ENCODE data around the gene NALCN. TPM values are rescaled to one million over a fixed set of nuclear protein-coding genes. Genes with fewer than 3 reads are reported as not detected.
A peak's percentile ranks its signal among the peaks of the same experiment; 100 is the strongest.

NALCN gene
- total and polyA plus RNA-seq, 2 experiments from 2014 or later, result 0.50 to 0.87 TPM

- no peaks in the 10 kb centered on the region for H3F3A ChIP-seq (replicated peaks; ENCODE audit: low read depth)
- Mint-ChIP-seq H3K4me3 (no peak overlapping the region), H3K27me3 (ENCODE audit: insufficient read depth, low read depth, poor library complexity) (no peaks in the 10 kb centered on the region), H3K27ac (no peak overlapping the region), H3K4me1 (peaks cover 3% of the 10 kb centered on the region), H3K36me3 (ENCODE audit: low read depth) (no peaks in the 10 kb centered on the region), H3K9me3 (no peaks in the 10 kb centered on the region)
- H4K20me1 ChIP-seq (replicated peaks; ENCODE audit: insufficient read depth), result no peaks in the 10 kb centered on the region
- no peaks in the 10 kb centered on the region for H3K79me2 ChIP-seq (replicated peaks; ENCODE audit: insufficient read depth)
- peak overlapping the region; percentile 84; the same call in 1 of the 2 replicates for H2AFZ ChIP-seq
- no peak overlapping the region for H3K4me2 ChIP-seq
- no peaks in the 10 kb centered on the region for H3K36me3 ChIP-seq (ENCODE audit: insufficient read depth)
- no peak for TF ChIP-seq ETS1 (IDR thresholded peaks at IDR 0.05)
- no peak for TF ChIP-seq ZNF462 (CRISPR knock-in tag; IDR thresholded peaks at IDR 0.05)
- no peak for TF ChIP-seq ZNF114 (CRISPR knock-in tag; IDR thresholded peaks at IDR 0.05)
- no peak for TF ChIP-seq REST (IDR thresholded peaks at IDR 0.05; ENCODE audit: unreplicated experiment)
- TF ChIP-seq JUNB (IDR thresholded peaks at IDR 0.05; ENCODE audit: unreplicated experiment), result no peak
- TF ChIP-seq EZH2phosphoT487 (IDR thresholded peaks at IDR 0.05; ENCODE audit: unreplicated experiment), result no peak
- no peak for TF ChIP-seq ZNF331 (CRISPR knock-in tag; IDR thresholded peaks at IDR 0.05; ENCODE audit: low read depth)
- no peak for TF ChIP-seq CREB1 (CRISPR knock-in tag; IDR thresholded peaks at IDR 0.05; ENCODE audit: low read depth)
- TF ChIP-seq CTCF (conservative IDR thresholded peaks at IDR 0.05; ENCODE audit: low read depth in 2 of 2), result no peak
- TF ChIP-seq EZH2 (IDR thresholded peaks at IDR 0.05; ENCODE audit: low read depth, unreplicated experiment), result no peak
- no peak for TF ChIP-seq NANOG (IDR thresholded peaks at IDR 0.05; ENCODE audit: borderline replicate concordance)
- ATAC-seq (no peak), DNase-seq (ENCODE audit: low spot score) (no peak)
- no peak overlapping the region for H3K4me3 ChIP-seq
- no peaks in the 10 kb centered on the region for H3K9me2 ChIP-seq (ENCODE audit: insufficient read depth)
- H3K4me1 ChIP-seq (ENCODE audit: insufficient read depth), result no peaks in the 10 kb centered on the region
- no peaks in the 10 kb centered on the region for H3K27me3 ChIP-seq (ENCODE audit: insufficient read depth)
- no peak overlapping the region for H3K27ac ChIP-seq (ENCODE audit: low read depth)
Observed at GRCh38 chr13:101327871-101328270, 88.4 kb downstream of the NALCN start.
